PC-3 (cell line): Measurements from ENCODE around the gene LRRC40. TPM values are rescaled to one million over a fixed set of nuclear protein-coding genes. Genes with fewer than 3 reads are reported as not detected.
"Not testable (repeated sequence)": the region's sequence is repeated elsewhere in the genome, so short reads cannot be mapped to it uniquely, and the experiment has no call there.

Source experiments
- ATAC-seq: fragments of 200-7000 bp; cut with Tn5 transposase; 2 replicates; pipeline ENCODE4 v1.9.1; 2020; ENCODE audit warnings: mild to moderate bottlenecking, moderate library complexity
- BruUV-seq: library from RNA; stranded (reverse); fragments of 400-500 nt; replicated peaks from 2 replicates; lab custom pipeline; 2021; lab: Mats Ljungman, UMichigan
- CTCF ChIA-PET: fragments of 300-600 bp; sonication (Branson Sonifier 250); formaldehyde crosslinking; loops from one replicate; lab custom pipeline; 2022; ENCODE audit warnings: antibody characterized with exemption; lab: Charles Lee
- POLR2A ChIA-PET: fragments of 300-600 bp; sonication (Branson Sonifier 250); formaldehyde crosslinking; loops from one replicate; lab custom pipeline; 2022; ENCODE audit warnings: antibody characterized with exemption; ENCODE audit not compliant: unreplicated experiment; lab: Charles Lee
- DNase-seq: peaks from one replicate; pipeline ENCODE4 v3.0.0-alpha.2; 2015
- H2AFZ ChIP-seq: fragments of 300-600 bp; sonication (generic); 2 replicates; pipeline ENCODE4 v1.6.0; 2016; ENCODE audit warnings: antibody characterized with exemption, low read length
- H3F3A ChIP-seq: fragments of 300-600 bp; sonication (generic); one replicate; pipeline ENCODE4 v1.6.0; 2017; ENCODE audit warnings: antibody characterized with exemption, low read length, control low read depth, mild to moderate bottlenecking; ENCODE audit not compliant: unreplicated experiment
- H3K27ac ChIP-seq: fragments of 300-600 bp; sonication (generic); 2 replicates; pipeline ENCODE4 v1.5.1; 2016; ENCODE audit warnings: mild to moderate bottlenecking, low read length
- H3K27me3 ChIP-seq: fragments of 300-600 bp; sonication (generic); 2 replicates; pipeline ENCODE4 v1.6.1; 2016; ENCODE audit warnings: low read length, mixed read lengths
- H3K36me3 ChIP-seq: fragments of 300-600 bp; sonication (generic); 2 replicates; pipeline ENCODE4 v1.6.1; 2016; ENCODE audit warnings: low read depth, mixed run types, low read length, mixed read lengths
- H3K4me1 ChIP-seq: fragments of 300-600 bp; sonication (generic); 2 replicates; pipeline ENCODE4 v1.5.1; 2016; ENCODE audit warnings: low read length; ENCODE audit not compliant: insufficient read depth
- H3K4me2 ChIP-seq: fragments of 300-600 bp; sonication (generic); 2 replicates; pipeline ENCODE4 v1.6.0; 2016; ENCODE audit warnings: low read length
- H3K4me3 ChIP-seq: fragments of 300-600 bp; sonication (generic); 2 replicates; pipeline ENCODE4 v1.5.1; 2016; ENCODE audit warnings: mild to moderate bottlenecking, low read length, mixed read lengths
- H3K79me2 ChIP-seq: fragments of 300-600 bp; sonication (generic); 2 replicates; pipeline ENCODE4 v1.6.1; 2017; ENCODE audit warnings: low read length, mixed read lengths
- H3K9ac ChIP-seq: fragments of 300-600 bp; sonication (generic); 2 replicates; pipeline ENCODE4 v1.6.0; 2016; ENCODE audit warnings: mild to moderate bottlenecking, low read length
- H3K9me2 ChIP-seq: fragments of 300-600 bp; sonication (generic); replicated peaks from 2 replicates; pipeline ENCODE4 v1.6.1; 2016; ENCODE audit warnings: mixed run types, low read length, mixed read lengths
- H3K9me3 ChIP-seq: fragments of 300-600 bp; sonication (generic); 2 replicates; pipeline ENCODE4 v1.6.1; 2016; ENCODE audit warnings: low read length, mixed read lengths
- H4K20me1 ChIP-seq: fragments of 300-600 bp; sonication (generic); 2 replicates; pipeline ENCODE4 v1.6.1; 2016; ENCODE audit warnings: low read length, mixed read lengths
- CTCF ChIP-seq: fragments of 300-600 bp; sonication (generic); conservative IDR thresholded peaks from 2 replicates; pipeline ENCODE4 v1.5.1; 2017; ENCODE audit warnings: antibody characterized with exemption, low read depth, mild to moderate bottlenecking, low read length
- EZH2 ChIP-seq: fragments of 300-600 bp; sonication (generic); IDR thresholded peaks from one replicate; pipeline ENCODE4 v1.6.1; 2017; ENCODE audit warnings: antibody characterized with exemption, mild to moderate bottlenecking, low read length; ENCODE audit not compliant: unreplicated experiment
- EZH2phosphoT487 ChIP-seq: fragments of 300-600 bp; sonication (generic); IDR thresholded peaks from 2 replicates; pipeline ENCODE4 v1.6.1; 2018; ENCODE audit warnings: mild to moderate bottlenecking, antibody characterized with exemption, low read length, borderline replicate concordance
- intact Hi-C: fragments of 100-400 bp; cut with micrococcal nuclease; formaldehyde crosslinking; loops from 2 replicates; pipeline ENCODE4 v1.9.0; 2023
- total RNA-seq: library from RNA; depleted of rRNA; stranded (reverse); fragments of >200 nt; gene quantifications from 2 replicates; pipeline ENCODE4 v1.2.3, GENCODE V29; 2014

The LRRC40 gene
- total RNA-seq, 1 experiment from 2014 or later = 18.4 TPM

GRCh38 chr1:70208292-70208691 lies 2.9 kb upstream of the LRRC40 start:
- CTCF ChIA-PET = no interaction called here
- Histone ChIP-seq H3K79me2 (peaks cover 96% of the 10 kb centered on the region), H2AFZ (no peak overlapping the region), H3K9ac (no peak overlapping the region), H3K27me3 (no peaks in the 10 kb centered on the region), H4K20me1 (no peaks in the 10 kb centered on the region), H3K4me3 (no peak overlapping the region), H3K4me1 (peaks cover 12% of the 10 kb centered on the region), H3K27ac (no peak overlapping the region), H3K4me2 (peak overlapping the region; percentile 97; the same call in 1 of the 2 replicates), H3F3A (no peaks in the 10 kb centered on the region), H3K9me3 (no peaks in the 10 kb centered on the region), H3K9me2 (no peaks in the 10 kb centered on the region), H3K36me3 (peaks cover 16% of the 10 kb centered on the region)
- DNase-seq (no peak), ATAC-seq (no peak)
- intact Hi-C loops = loop anchor here (5.0 kb wide), 1 partner anchor 204 kb away; the partner anchor contains the start of gene CTH
- BruUV-seq = no TSS peak
- TF ChIP-seq EZH2 (no peak), CTCF (no peak), EZH2phosphoT487 (no peak)
- POLR2A ChIA-PET = interaction anchor here (0.6 to 0.7 kb wide), 2 partner anchors 13 to 120 kb away, joined by 3 to 4 read pairs; partner anchors contain the start of gene SRSF11

GRCh38 chr1:70207492-70207891 lies 2.1 kb upstream of the LRRC40 start:
- ChIA-PET CTCF (no interaction called here), POLR2A (no interaction called here)
- DNase-seq (no peak), ATAC-seq (no peak)
- TF ChIP-seq EZH2phosphoT487 (no peak), CTCF (no peak), EZH2 (no peak)
- H3K4me3 ChIP-seq = peak overlapping the region; percentile 85; the same call in 1 of the 2 replicates
- H2AFZ ChIP-seq = no peak overlapping the region
- no peaks in the 10 kb centered on the region for H3K27me3 ChIP-seq
- intact Hi-C loops = loop anchor here (5.0 kb wide), 1 partner anchor 205 kb away; the partner anchor contains the start of gene CTH
- BruUV-seq = no TSS peak
- no peaks in the 10 kb centered on the region for H4K20me1 ChIP-seq
- no peaks in the 10 kb centered on the region for H3K9me2 ChIP-seq
- H3F3A ChIP-seq = no peaks in the 10 kb centered on the region
- peaks cover 16% of the 10 kb centered on the region for H3K36me3 ChIP-seq
- H3K79me2 ChIP-seq = peaks cover 96% of the 10 kb centered on the region
- peaks cover 12% of the 10 kb centered on the region for H3K4me1 ChIP-seq
- peak overlapping the region; percentile 97 for H3K4me2 ChIP-seq
- no peak overlapping the region; the same call in 1 of the 2 replicates for H3K9ac ChIP-seq
- no peak overlapping the region for H3K27ac ChIP-seq
- H3K9me3 ChIP-seq = no peaks in the 10 kb centered on the region

- BruUV-seq, H3K27me3 ChIP-seq, H3K9me2 ChIP-seq, H3K27ac ChIP-seq, H3F3A ChIP-seq, H2AFZ ChIP-seq, DNase-seq, H3K9me3 ChIP-seq, ATAC-seq, H4K20me1 ChIP-seq, POLR2A ChIA-PET, CTCF ChIA-PET: not testable (repeated sequence)
- peaks cover 16% of the 10 kb centered on the region for H3K36me3 ChIP-seq
- peak overlapping the region; percentile 93 for H3K9ac ChIP-seq
- peaks cover 12% of the 10 kb centered on the region for H3K4me1 ChIP-seq
- H3K4me2 ChIP-seq = peak overlapping the region; percentile 97
- H3K79me2 ChIP-seq = peaks cover 97% of the 10 kb centered on the region
- intact Hi-C loops = loop anchor here (5.0 kb wide), 1 partner anchor 205 kb away; the partner anchor contains the start of gene CTH
- peak overlapping the region; percentile 85 for H3K4me3 ChIP-seq
These were observed 1.5 kb upstream of the LRRC40 start for GRCh38 chr1:70206833-70207232.
